Stomach (tissue), 9 donors: ENCODE results near the gene RBFOX2. TPM values are rescaled to one million over a fixed set of nuclear protein-coding genes. Genes with fewer than 3 reads are reported as not detected.

Source experiments
- DNase-seq, 2 donors: peaks; one replicate each; pipeline versions ENCODE4 v3.0.0 to v3.0.0-alpha.2; 2013 to 2019
- H3K27ac ChIP-seq, 5 donors: fragments of 200-600 bp in 4 of 5; sonication (generic) in 4 of 5; one replicate each; pipeline ENCODE4 v1.5.1; 2013 to 2019; ENCODE audit warnings: mild to moderate bottlenecking in 1 of 5, moderate library complexity in 1 of 5
- H3K27me3 ChIP-seq, 3 donors: fragments of 200-600 bp; sonication (generic); one replicate each; pipeline ENCODE4 v1.5.1; 2017 to 2019; ENCODE audit warnings: mixed run types in 1 of 3
- H3K36me3 ChIP-seq, 4 donors: fragments of 200-600 bp; sonication (generic); 1 replicate in 3 of 4; 2 replicates in 1 of 4; pipeline ENCODE4 v1.5.1; 2016 to 2019
- H3K4me1 ChIP-seq, 4 donors: fragments of 200-600 bp; sonication (generic); one replicate each; pipeline ENCODE4 v1.5.1; 2016 to 2019
- H3K4me3 ChIP-seq, 4 donors: fragments of 200-600 bp; sonication (generic) in 3 of 4; one replicate each; pipeline ENCODE4 v1.5.1; 2016 to 2019; ENCODE audit warnings: mild to moderate bottlenecking in 1 of 4
- H3K9me3 ChIP-seq, 4 donors: fragments of 200-600 bp; sonication (generic); one replicate each; pipeline ENCODE4 v1.5.1; 2016 to 2019
- CTCF ChIP-seq, 7 experiments: fragments of 450-650 bp in 4 of 7; fragments of 200-600 bp in 3 of 7; sonication (generic) in 3 of 7; IDR thresholded peaks; one replicate each; pipeline ENCODE4 v1.5.1; 2016 to 2019; ENCODE audit warnings: antibody characterized with exemption in 7 of 7, control low read depth in 2 of 7, mild to moderate bottlenecking in 1 of 7
- EP300 ChIP-seq: sonication (generic); formaldehyde crosslinking; IDR thresholded peaks from one replicate; pipeline ENCODE4 v1.6.1; 2017; ENCODE audit warnings: antibody characterized with exemption
- POLR2A ChIP-seq, 4 donors: fragments of 450-650 bp; IDR thresholded peaks; one replicate each; pipeline ENCODE4 v1.6.1; 2016; ENCODE audit warnings: antibody characterized with exemption in 4 of 4, control low read depth in 2 of 4, mild to moderate bottlenecking in 1 of 4, moderate library complexity in 1 of 4
- POLR2AphosphoS5 ChIP-seq, 3 donors: sonication (generic); formaldehyde crosslinking; IDR thresholded peaks; one replicate each; pipeline ENCODE4 v1.6.1; 2016; ENCODE audit warnings: antibody characterized with exemption in 3 of 3
- WGBS, 5 donors: extraction: QIAGEN DNeasy Blood & Tissue Kit in 3 of 5; methylation state at CpG; one replicate each; pipeline versions ENCODE4 v1.1.5 to v1.1.7; 2013 to 2018; 5-methylcytosine and 5-hydroxymethylcytosine counted together
- intact Hi-C: fragments of 100-400 bp; cut with DNase I; formaldehyde crosslinking; loops from one replicate; pipeline ENCODE4 v1.15.1; 2023; ENCODE audit warnings: low total_unique reads
- polyA plus RNA-seq, 3 donors: library from polyadenylated mRNA; stranded (reverse); fragments of 200-250 nt; gene quantifications; one replicate each; pipeline ENCODE4 v1.2.3, GENCODE V29; 2013
- total RNA-seq, 5 donors: library from RNA; depleted of rRNA; stranded (reverse); fragments of >200 nt; gene quantifications; one replicate each; pipeline versions ENCODE4 v1.1.0 to v1.2.3, GENCODE V29; 2014 to 2016
- donor health status: healthy with polysubstance abuse.
- donor health status: Bipolar disorder and iron deficiency.
- donor health status: healthy.

Gene RBFOX2
- total and polyA plus RNA-seq, 8 donors, result 14.9 to 176 (median 46.7) TPM

- WGBS, 5 donors, result 88 to 95% (median 94%) methylated on average over 7 of the region's 7 CpGs
Measured at GRCh38 chr22:35955546-35955945, 73.1 kb downstream of the RBFOX2 start.

GRCh38 chr22:35952576-35952975, 76.0 kb downstream of the RBFOX2 start:
- no peaks in the 10 kb centered on the region for H3K36me3 ChIP-seq
- no peak for DNase-seq
- H3K9me3 ChIP-seq, result no peaks in the 10 kb centered on the region
- no peaks in the 10 kb centered on the region for H3K27me3 ChIP-seq
- TF ChIP-seq POLR2A (IDR thresholded peaks at IDR 0.05) (no peak), CTCF (IDR thresholded peaks at IDR 0.05) (no peak), POLR2AphosphoS5 (IDR thresholded peaks at IDR 0.05) (no peak), EP300 (no peak)
- intact Hi-C loops, result no loop called here
- peaks cover 0 to 38% (median 9%) of the 10 kb centered on the region in 4 donors for H3K4me1 ChIP-seq
- no peak overlapping the region for H3K4me3 ChIP-seq
- peak overlapping the region in 1 of 5 donors; percentile 25 for H3K27ac ChIP-seq

More at GRCh38 chr22:35955546-35955945, 73.1 kb downstream of the RBFOX2 start:
- TF ChIP-seq POLR2AphosphoS5 (IDR thresholded peaks at IDR 0.05), result no peak
- no peak for TF ChIP-seq EP300
- no peak for TF ChIP-seq CTCF (IDR thresholded peaks at IDR 0.05)
- no peaks in the 10 kb centered on the region for H3K9me3 ChIP-seq
- no peaks in the 10 kb centered on the region for H3K27me3 ChIP-seq
- no peaks in the 10 kb centered on the region for H3K36me3 ChIP-seq
- H3K4me3 ChIP-seq, result no peak overlapping the region
- intact Hi-C loops, result no loop called here
- peaks cover 8 to 53% (median 20%) of the 10 kb centered on the region in 4 donors for H3K4me1 ChIP-seq
- DNase-seq, result no peak
- H3K27ac ChIP-seq, result no peak overlapping the region

GRCh38 chr22:35950262-35950661, 78.4 kb downstream of the RBFOX2 start:
- Histone ChIP-seq H3K36me3 (no peaks in the 10 kb centered on the region), H3K27ac (no peak overlapping the region), H3K9me3 (no peaks in the 10 kb centered on the region), H3K4me1 (peaks cover 0 to 38% (median 9%) of the 10 kb centered on the region in 4 donors), H3K27me3 (no peaks in the 10 kb centered on the region), H3K4me3 (no peak overlapping the region)
- intact Hi-C loops, result no loop called here
- peak in 1 of 2 donors; percentile 35 for DNase-seq
- 59 to 82% (median 65%) methylated on average over 2 of the region's 2 CpGs for WGBS, 5 donors
- TF ChIP-seq POLR2AphosphoS5 (IDR thresholded peaks at IDR 0.05) (no peak), EP300 (no peak), POLR2A (IDR thresholded peaks at IDR 0.05) (no peak), CTCF (IDR thresholded peaks at IDR 0.05) (no peak)

DNA sequence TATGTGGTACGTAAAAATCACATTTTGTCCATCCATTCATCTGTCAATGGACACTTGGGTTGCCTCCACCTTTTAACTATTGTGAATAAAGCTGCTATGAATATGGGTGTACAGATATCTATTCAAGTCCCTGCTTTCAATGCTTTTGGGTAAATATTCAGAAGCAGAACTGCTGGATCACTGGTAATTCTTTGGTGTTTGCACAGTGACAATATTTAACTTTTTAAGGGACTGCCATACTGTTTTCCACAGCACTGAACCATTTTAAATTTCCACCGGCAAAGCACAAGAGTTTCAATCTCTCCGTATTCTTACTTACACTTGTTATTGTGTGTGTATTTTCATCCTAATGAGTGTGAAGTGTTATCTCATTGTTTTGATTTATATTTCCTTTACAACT, 79.4 kb downstream of the RBFOX2 start:
- Histone ChIP-seq H3K27ac (no peak overlapping the region), H3K27me3 (no peaks in the 10 kb centered on the region), H3K9me3 (no peaks in the 10 kb centered on the region), H3K36me3 (no peaks in the 10 kb centered on the region), H3K4me3 (no peak overlapping the region), H3K4me1 (peaks cover 0 to 40% (median 8%) of the 10 kb centered on the region in 4 donors)
- no peak for DNase-seq
- WGBS, 5 donors, result 49 to 81% (median 75%) methylated on average over 3 of the region's 3 CpGs
- intact Hi-C loops, result no loop called here
- TF ChIP-seq CTCF (IDR thresholded peaks at IDR 0.05), result no peak
- no peak for TF ChIP-seq EP300
- TF ChIP-seq POLR2A (IDR thresholded peaks at IDR 0.05), result no peak
- no peak for TF ChIP-seq POLR2AphosphoS5 (IDR thresholded peaks at IDR 0.05)
